Measurements from ENCODE around the gene RNF144B.
A peak's percentile ranks its signal among the peaks of the same experiment; 100 is the strongest.

The RNF144B gene

DNA sequence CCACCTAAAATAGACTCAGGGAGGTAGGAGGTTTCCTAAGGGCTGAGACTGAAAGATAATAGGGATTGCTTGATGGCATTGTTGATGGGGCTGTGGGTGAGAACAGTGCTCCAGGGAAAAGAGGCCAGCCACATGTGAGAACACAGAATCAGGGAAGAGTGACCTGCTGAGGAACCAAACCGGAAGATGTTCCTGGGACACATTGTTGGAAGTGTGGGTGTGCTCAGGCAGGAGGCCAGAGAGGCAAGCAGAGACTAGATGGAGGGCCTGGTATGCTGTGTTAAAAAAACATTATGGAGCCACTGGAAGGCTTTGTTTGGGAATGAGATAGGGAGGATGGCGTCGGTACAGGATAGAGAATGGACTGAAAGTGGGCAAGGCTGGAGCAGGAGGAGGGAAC, 23.3 kb downstream of the RNF144B start:
- DNase-seq = no peak

DNA sequence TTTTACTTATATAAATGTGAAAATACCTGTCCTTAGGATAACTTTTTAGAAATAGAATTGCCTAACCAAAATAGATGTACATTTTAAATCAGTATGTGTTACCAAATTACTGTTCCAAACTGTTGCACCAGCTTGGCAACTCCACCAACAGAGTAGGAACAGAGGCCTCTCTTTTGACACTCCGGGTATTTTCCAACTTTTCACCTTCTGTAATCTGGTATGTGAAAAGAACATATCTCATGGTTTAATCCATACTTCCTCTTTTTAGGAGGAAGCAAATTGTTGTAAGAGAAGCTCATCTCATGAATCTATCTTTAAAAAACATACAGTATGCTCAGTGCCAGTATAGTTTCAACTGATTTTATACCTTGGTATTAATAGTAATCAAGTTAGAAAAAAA, 24.9 kb downstream of the RNF144B start:
- no peak for DNase-seq

DNA sequence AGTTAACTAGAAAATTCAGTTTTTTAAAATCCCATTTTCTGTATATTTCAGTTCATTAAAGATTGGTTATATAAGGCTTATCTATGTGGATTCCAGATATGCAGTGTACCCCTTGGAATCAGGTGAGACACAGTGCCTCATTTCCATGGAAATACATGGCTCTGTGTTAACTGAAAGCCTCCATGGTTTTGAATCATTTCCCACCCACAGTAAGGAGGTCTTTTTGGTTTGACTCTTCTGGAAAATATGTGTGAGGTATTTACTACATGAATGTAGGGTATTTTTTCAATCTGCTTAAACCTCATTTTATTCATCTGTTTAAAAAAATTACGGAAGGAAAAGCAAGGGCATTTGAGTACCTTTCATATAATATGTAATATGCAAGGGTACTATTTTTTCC, 25.5 kb downstream of the RNF144B start:
- DNase-seq = no peak

DNA sequence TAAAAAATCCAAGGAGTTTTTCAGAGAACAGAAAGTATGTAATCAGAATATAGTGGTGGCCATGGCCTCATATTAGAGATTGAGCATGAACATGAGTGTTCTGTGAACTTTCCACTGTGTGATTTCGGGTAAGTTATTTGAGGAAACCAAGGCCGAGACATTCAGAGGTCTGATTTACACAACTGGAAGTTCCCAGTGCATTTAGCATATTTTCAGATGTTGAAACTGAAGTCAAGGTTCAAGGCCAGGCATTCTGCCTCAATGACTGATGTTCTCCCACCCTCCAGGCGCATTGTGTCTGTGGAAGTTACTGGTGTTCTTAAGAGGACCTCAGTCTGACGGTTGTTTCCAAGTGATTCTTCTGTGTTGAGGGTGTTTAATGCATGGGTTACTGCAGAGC, 26.2 kb downstream of the RNF144B start:
- no peak for DNase-seq

DNA sequence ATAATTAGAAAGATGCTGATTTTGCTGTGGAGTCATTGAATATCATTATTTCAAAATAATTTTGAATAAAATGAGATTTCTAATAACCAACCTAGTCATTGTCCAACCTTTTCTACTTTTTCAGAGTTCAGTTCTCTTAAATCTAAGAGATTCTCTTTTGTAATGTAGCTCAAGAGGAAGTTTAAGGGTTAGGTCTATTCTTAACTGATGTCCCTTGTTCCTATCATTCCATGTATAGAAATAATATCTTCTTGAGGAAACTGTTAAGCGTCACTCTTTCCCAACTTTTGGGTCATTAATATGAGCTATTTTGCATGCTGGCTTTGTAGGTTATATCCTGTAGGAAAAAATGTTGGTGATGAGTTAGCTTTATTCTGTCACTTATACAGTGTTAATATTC, 27.0 kb downstream of the RNF144B start:
- DNase-seq = no peak

DNA sequence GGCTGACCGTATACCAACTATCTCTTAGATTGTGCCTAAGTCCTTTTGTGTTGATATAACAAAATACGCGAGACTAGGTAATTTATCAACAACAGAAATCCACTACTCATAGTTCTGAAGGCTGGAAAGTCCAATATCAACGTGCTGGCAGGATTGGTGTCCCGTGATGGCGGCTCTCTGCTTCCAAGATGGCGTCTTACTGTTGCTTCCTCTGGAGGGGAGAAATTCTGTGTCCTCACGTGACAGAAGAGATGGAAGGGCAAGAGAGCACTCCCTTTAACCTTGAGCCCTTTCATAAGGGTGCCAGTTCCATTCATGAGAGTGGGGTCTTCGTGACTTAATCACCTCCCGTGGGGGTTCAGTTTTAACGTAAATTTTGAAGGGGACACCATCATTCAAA, 28.1 kb downstream of the RNF144B start:
- no peak for DNase-seq

DNA sequence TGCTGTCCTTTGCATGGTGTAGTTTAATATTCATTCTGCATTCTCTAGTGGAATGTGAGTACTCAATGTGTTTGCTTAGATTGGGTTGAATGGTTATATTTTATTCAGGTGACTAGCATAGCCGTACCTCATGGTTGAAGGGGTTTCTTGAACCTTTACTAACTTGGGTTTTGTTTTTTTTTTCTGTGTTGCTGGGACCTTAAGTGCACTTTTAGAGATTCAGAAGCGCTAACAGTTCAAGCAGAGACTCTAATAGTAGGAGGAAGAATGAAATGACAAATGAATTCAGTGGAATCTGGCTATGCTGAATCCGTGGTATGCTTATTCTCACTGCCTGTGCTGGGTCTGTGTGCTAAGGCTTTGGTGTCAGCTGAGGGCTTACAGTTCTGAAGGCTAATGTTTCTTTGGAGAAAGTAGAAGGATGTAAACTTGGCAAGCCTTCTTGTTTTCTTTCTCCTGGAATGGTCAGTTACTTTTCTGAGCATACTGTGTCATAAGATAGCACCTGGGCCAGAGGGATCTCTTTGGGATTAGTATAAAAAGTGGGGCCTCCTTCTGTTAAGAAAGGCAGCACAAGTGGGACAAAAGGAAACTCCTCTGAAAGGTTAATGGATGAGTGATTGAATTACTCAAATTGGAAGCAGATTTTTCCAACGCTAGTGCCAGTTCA, 28.7 kb downstream of the RNF144B start:
- peak; percentile 50 for DNase-seq

DNA sequence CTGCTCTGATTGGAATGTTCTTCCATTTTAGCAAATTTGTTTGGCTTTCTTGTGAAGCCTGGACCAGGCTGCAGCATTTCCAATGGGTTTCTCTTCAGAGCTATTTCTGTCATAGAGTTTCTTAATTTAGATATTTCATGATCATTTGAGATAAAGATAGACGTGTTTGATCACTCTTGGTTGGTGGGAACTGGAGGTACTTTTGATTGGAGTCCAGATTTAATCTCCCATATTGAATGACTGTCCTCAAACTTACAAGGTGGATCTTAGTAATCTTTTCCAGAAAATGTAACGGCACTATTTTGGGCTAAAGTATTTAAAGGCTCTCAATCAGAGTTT, 29.2 kb downstream of the RNF144B start:
- no peak for DNase-seq

DNA sequence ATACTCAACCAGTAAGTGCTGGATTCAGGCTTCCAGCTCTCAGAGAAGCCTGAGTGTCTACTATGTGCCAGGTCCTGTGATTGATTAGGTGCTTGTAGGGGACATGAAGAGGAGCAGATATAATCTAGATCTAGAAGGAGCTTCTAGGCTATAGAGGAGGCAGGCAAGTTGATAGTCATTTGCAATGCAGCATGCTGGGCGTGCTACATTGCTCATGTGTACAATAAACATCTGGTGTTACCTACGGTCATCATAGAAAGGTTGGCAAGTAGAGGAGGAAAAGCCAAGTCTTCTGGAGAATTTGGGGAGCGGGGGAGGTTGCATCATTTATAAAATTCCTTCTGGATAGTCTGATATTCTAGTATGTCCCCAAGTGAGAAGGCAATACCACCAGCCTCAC, 33.2 kb downstream of the RNF144B start:
- DNase-seq = no peak

DNA sequence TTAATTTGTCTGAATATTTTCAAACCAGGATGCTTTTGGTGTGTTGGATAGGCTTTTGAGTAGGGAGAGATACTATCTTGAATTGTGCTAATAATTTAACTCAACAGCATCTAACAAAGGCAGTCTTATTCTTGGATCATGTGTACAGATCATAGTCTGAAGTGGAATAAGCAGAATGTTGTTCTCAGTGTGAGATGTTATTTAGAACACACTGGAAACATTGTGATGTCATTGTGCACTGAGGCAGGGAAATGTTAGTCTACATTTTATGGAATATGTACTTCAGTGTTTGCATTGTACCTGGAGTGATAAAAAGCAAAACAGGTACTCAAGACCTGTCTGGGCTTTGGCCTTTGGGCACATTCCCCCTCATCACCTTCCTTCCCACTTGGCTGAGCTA, 35.0 kb downstream of the RNF144B start:
- no peak for DNase-seq

DNA sequence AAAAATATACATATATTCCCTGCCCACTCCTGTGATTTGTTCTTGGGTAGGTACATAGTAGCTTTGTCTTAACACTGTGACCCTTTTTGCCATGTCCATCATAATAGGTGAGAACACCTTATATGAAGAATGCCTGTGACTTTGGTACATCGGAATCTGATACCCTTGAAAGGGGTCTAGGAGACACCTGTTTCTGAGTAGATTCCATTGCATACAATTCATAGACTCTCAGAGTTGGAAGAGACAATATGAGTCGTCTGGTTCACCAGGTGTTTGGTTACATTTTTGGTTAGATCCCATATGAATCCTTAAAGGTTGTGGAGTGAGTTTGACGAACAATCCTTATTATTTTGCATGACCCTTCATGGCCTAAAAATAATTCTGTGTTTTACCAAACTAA, 36.3 kb downstream of the RNF144B start:
- DNase-seq = peak; percentile 18

DNA sequence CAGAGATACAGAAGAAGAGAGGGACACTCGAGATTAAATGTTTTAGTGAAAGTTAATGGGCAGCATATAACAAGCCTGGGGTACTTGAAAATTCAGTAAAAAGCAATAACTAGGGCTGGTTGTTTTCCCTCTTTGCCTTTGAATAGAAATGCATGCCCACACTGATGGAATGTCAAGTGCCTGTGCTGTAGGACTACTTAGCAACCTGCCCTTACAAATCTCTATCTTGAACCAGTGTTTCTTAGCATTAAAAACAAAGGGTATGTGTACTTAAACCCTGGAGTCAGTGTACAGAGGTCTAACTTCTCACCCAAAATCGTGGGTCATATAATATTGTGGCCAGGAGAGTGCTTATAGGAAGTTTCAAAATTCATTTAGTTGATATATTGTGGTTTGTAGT, 37.1 kb downstream of the RNF144B start:
- peak; percentile 10 for DNase-seq

DNA sequence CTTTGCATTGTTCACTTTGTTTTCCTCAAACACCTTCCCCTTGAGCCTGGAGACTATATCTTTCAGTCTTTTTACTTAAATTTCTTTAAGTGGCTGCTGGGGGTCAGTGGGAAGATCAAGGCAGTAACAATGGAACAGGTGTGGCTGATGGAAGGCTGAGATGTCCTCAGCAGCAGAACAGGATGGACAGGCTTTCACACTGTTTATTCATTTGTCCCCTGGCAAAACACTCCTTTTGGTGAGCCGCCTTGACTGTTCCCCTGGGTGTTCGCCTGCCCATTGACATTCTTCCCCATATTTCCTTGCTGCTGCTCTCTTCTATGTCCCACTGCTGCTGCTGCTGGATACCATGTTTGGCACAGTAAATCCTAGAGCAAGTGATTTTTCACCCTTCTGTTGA, 38.1 kb downstream of the RNF144B start:
- peak; percentile 46 for DNase-seq

DNA sequence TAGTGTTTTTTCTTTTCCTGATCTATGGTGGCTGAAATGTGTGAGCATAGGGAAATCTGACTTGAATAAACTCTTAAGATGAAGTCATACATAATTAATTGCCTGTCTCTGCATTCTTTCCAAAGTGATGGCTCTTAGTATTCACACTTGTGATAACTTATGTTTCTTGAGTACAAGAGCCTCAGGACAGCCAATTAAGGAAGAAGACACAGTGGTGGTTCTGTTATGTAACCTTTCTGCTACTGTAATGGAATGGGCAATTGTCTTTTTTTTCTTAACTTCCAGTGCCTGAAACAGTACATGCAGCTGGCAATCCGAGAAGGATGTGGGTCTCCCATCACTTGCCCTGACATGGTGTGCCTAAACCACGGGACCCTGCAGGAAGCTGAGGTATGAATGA, 40.1 kb downstream of the RNF144B start:
- no peak for DNase-seq

DNA sequence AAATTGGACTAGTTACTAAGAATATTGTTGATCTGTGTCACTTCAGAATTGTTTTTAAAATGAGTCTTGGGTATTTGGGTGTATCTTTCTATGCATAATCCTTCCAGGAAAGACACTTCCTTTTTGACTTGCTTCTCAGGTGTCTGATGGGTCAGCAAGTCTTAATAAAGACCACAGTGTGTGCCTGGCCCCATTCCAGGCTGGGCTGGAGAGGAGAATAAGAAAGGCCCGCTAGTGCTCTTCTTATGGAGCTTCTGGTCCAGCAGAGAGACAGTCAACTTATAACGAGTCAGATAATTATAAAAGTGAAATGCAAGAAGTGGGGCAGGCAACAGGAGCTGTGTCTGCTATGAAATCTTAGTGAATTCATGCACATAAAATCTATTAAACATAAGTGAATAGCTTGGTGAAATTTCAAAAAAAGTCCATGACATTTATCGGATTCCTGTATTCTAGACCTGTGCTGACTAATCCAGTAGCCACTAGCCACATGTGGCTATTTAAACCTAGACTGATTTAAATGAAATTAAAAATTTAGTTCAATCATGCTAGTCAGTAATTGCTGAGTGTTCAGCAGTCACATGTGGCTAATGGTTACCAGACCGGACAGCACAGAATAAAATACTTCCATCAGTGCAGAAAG, 42.6 kb downstream of the RNF144B start:
- DNase-seq = no peak

DNA sequence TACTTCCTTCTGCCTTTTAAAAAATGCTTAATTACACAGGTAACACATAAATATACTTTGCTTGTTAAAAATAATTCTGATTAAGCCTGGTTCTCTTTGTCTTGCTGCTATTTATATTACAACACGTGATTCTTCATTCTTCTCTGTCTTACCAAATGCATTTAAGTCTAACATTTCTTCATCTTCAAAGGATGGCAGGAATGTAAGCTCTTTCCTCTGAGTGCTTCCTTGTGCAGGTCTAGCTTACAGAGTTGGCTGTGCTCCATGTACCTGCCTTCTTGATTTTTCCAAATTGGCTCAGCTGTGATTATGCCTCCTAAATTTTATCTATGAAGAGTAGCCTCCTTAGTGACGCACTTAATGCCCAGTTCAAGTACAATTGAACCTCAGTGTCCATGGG, 44.4 kb downstream of the RNF144B start:
- DNase-seq = no peak

DNA sequence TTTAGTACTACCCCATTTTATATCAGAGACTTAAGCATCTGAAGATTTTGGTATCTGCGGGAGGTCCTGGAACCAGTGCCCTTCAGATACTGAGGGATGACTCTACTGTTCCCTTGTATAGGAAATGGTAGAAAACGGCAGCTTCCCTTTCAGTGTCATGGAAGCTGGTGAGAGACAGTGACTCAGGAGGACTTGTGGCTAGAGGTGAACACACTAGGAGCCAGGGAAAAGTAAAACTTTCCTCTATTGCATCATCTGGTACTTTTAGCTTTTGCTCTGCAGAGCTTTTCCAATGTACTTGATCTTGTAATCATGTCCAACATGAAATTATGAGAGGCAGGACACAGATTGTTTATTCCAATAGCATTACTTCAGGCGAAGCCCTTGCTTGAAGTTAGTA, 45.0 kb downstream of the RNF144B start:
- no peak for DNase-seq

DNA sequence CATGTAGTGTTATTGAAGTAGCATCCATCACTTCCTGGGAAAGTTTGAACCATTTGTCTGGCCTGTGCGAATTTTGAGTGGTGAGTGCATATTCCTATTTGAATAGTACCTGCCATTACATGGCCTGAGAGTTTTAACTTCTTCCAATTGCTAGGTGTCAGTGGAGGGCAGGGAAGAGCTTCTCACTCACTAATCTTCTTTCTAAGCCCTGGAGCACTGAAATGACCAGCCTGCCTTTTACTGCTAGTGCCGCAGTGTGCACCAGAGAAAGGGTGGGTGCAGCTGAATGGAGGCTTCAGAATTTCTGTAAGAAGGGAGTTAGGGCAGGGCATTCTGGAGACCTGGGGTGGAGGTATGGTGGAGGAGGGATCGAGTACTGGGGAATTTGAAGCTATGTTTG, 45.5 kb downstream of the RNF144B start:
- DNase-seq = no peak

DNA sequence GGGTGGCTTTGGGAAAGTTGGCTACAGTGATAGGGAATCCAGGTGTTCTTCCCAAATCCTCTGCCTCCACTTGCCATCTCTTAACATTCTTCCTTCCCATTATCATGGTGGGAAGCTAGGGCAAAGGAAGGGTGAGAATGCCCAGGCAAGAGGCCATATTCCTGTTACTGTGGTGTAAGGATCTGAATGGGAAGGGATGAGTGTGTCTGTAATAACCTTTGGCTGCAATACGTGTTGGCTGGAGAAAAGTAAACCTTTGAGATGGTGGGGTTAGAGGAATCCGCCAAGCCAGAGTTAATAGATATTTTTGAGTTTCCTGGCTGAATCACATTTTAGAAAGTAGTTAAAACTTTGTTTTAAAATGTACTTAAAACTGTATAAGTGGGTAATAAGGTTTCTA, 45.9 kb downstream of the RNF144B start:
- no peak for DNase-seq

DNA sequence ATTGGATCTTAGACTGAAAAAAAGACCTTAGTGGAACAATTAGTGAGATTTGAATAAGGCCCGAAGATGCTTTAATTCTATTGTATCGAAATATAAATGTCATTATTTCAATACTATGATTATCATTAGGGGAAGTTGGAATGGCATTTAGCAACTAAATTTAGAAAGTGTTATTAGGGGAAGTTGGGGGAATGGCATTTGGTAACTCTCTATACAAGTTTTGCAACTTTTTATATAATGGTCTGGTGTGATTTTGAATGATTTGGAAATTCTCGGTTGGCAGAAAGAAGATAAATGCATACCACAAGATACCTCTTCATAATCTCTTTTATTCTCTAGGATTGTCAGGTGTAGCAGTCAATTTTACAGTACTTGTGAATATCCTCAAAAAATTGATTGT, 49.2 kb downstream of the RNF144B start:
- no peak for DNase-seq

DNA sequence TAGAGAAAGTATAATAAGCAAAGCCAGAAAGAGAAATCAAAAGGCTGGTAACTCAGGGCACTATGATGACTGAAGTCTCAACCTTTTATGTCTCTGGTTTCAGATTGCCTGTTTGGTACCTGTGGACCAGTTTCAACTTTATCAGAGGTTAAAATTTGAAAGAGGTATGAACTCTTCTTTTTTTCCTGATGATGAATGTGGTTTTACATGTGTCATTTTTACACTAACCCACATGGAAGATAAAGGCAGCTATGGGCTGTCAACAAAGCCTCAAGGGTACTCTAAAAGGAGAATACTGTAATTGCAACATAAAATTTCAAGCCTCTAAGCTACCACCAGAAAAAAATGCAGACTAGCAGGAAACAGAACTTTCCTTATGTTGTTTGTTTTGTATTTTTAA, 52.4 kb downstream of the RNF144B start:
- no peak for DNase-seq

DNA sequence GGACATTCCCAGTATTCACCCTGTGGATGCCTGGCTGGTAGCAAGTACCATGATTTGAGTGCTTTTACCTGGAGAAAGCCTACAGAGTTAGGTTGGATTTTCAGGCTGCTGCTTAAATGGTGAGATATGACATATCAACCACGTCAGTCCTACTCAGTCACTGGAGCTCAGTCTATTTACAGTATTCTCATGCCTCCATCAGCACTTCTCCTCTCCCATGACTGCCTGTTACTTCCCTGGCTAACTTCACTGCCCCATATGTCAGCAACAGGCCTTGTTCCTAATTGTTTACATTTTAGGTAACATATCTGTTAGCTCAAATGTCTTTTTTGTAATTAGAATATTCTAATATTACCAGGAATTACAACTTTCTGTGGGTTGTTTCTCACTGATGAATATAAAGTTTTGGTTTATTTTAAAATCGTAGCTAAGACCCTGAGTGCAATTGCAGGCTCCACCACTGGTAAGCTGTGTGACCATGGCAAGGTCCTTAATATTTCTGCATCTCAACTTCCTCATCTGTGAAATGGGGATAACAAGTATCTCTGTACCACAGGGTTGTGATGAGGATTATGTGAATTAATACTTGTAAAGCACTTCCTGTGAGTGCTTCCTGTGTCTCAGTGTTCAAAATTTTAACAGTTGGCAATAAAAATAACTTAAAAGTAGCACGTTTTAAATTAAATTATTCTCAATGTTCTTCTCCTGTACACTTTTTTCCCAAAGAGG, 54.3 kb downstream of the RNF144B start:
- no peak for DNase-seq

DNA sequence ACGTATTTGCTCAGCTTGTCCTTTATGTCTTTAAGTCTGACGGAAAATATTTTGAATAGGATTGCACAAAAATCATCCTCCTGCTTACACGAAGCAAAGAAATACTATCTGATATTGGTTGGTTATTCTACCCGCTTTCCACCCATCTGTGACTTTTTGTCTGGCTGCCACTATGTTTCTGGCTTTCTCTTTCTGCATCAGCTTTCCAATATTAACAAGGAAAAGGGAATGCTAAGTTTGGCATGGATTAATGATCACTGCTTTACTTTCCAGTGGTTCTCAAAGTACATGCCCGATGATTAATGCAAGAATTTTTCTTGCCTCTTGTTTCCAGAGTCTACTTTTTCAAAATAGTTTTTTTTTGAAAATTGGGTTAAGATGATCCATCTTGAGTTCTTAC, 57.0 kb downstream of the RNF144B start:
- no peak for DNase-seq

DNA sequence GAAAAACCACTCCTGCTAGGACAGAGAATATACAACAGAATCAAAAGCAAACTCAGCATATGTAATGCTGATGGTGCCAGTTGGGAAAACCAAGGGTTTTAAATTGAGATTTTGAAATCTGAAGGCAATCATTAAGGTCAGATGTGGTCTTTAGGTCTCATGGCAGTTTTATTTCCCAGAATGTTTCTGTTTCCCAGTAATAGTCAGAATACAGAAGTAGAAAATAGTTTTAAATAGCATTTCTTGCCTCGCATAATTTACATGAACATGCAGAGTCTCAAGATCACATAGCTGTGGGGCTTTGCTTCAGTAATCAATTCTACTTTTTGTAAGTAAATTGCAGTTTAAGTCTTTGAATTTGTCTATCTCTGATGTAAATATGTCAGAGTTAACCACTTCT, 58.1 kb downstream of the RNF144B start:
- DNase-seq = no peak

DNA sequence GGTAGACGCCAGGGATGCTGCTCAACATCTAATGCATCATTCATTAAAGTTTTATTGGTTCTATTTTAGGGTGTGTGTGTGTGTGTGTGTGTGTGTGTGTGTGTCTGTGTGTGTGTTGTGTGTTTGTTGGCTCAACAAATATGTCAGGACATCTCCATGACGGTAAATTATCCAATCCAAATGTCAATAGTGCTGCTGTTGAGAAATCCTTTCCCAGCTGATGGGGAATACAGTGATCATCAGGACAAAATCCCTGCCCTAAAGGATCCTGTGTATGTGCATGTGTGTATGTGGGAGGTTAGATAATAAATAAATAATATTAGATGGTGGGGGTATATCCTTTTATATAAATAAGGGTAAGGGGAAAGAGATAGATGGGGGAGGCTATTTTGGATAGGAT, 59.6 kb downstream of the RNF144B start:
- DNase-seq = no peak
